Keratinocyte (primary cell): ENCODE measurements around the gene PLAAT3. TPM values are rescaled to one million over a fixed set of nuclear protein-coding genes. Genes with fewer than 3 reads are reported as not detected.
"Not testable (repeated sequence)": the region's sequence is repeated elsewhere in the genome, so short reads cannot be mapped to it uniquely, and the experiment has no call there.

Source experiments
- DNase-seq: peaks from one replicate; pipeline ENCODE4 v3.0.0-alpha.2; 2011; ENCODE audit warnings: low read depth, missing footprints, low spot score
- FAIRE-seq: peaks from 2 replicates; lab custom pipeline; 2011; peaks lifted over from hg19 to GRCh38; lab: Jason Lieb, UNC
- H2AFZ ChIP-seq: 2 replicates; pipeline ENCODE4 v1.6.0; 2012; ENCODE audit warnings: low read length, control low read depth, inconsistent platforms; ENCODE audit not compliant: control insufficient read depth
- H3K27ac ChIP-seq: 2 replicates; pipeline ENCODE4 v1.5.1; 2011; ENCODE audit warnings: low read length; ENCODE audit not compliant: control insufficient read depth, insufficient read depth
- H3K27me3 ChIP-seq: 3 replicates; pipeline ENCODE4 v1.6.0; 2011; ENCODE audit warnings: low read length; ENCODE audit not compliant: control insufficient read depth, insufficient read depth; ENCODE audit errors: extremely low read depth
- H3K36me3 ChIP-seq, 2 experiments: 2 replicates in 1 of 2; 3 replicates in 1 of 2; pipeline ENCODE4 v1.5.1; 2011; ENCODE audit warnings: low read length in 2 of 2, mild to moderate bottlenecking in 1 of 2; ENCODE audit not compliant: control insufficient read depth in 2 of 2, insufficient read depth in 2 of 2; ENCODE audit errors: extremely low read depth in 1 of 2
- H3K4me1 ChIP-seq: 3 replicates; pipeline ENCODE4 v1.5.1; 2011; ENCODE audit warnings: low read length; ENCODE audit not compliant: control insufficient read depth, insufficient read depth; ENCODE audit errors: extremely low read depth
- H3K4me2 ChIP-seq: 3 replicates; pipeline ENCODE4 v1.6.0; 2011; ENCODE audit warnings: low read depth, low read length; ENCODE audit not compliant: control insufficient read depth, insufficient read depth; ENCODE audit errors: extremely low read depth
- H3K4me3 ChIP-seq, 3 experiments: fragments of 200-600 bp in 1 of 3; sonication (generic) in 1 of 3; 2 replicates in 2 of 3; 3 replicates in 1 of 3; pipeline ENCODE4 v1.5.1; 2011 to 2016; ENCODE audit warnings: low read length in 3 of 3, mild to moderate bottlenecking in 3 of 3, control low read depth in 2 of 3, inconsistent platforms in 1 of 3, low read depth in 1 of 3, mixed read lengths in 1 of 3, mixed run types in 1 of 3, moderate library complexity in 1 of 3; ENCODE audit not compliant: control insufficient read depth in 2 of 3, insufficient read depth in 2 of 3; ENCODE audit errors: extremely low read depth in 1 of 3
- H3K79me2 ChIP-seq: 2 replicates; pipeline ENCODE4 v1.6.0; 2012; ENCODE audit warnings: low read length; ENCODE audit not compliant: control insufficient read depth, insufficient read depth
- H3K9ac ChIP-seq: 3 replicates; pipeline ENCODE4 v1.6.0; 2011; ENCODE audit warnings: low read length; ENCODE audit not compliant: control insufficient read depth, insufficient read depth; ENCODE audit errors: extremely low read depth
- H3K9me1 ChIP-seq: 3 replicates; pipeline ENCODE4 v1.6.0; 2011; ENCODE audit warnings: low read length; ENCODE audit not compliant: control insufficient read depth, insufficient read depth; ENCODE audit errors: extremely low read depth
- H3K9me3 ChIP-seq: 2 replicates; pipeline ENCODE4 v1.5.1; 2012; ENCODE audit warnings: low read depth, low read length; ENCODE audit not compliant: control insufficient read depth
- H4K20me1 ChIP-seq: 3 replicates; pipeline ENCODE4 v1.6.0; 2011; ENCODE audit warnings: low read length; ENCODE audit not compliant: control insufficient read depth, insufficient read depth; ENCODE audit errors: extremely low read depth
- EZH2 ChIP-seq: IDR thresholded peaks from one replicate; pipeline ENCODE4 v1.6.1; 2012; ENCODE audit warnings: inconsistent platforms, mild to moderate bottlenecking, low read length, moderate library complexity
- dilution Hi-C: fragments of 300-500 bp; cut with MboI; formaldehyde crosslinking; loops from one replicate; pipeline ENCODE4 v1.7.0; 2020; ENCODE audit warnings: low sequenced_read_pairs; ENCODE audit not compliant: extremely low pct_ligation_motif_present
- polyA plus RNA-seq, 5 experiments: library from polyadenylated mRNA; depleted of rRNA in 3 of 5; stranded (reverse) in 3 of 5; stranded (forward) in 1 of 5; unstranded in 1 of 5; fragments of >200 nt; gene quantifications; 1 replicate in 1 of 5; 2 replicates in 3 of 5; 3 replicates in 1 of 5; pipeline versions ENCODE4 v1.2.1 to v1.2.3, GENCODE V29; 2011 to 2012; ENCODE audit warnings: missing spikeins in 2 of 5, low read depth in 1 of 5, low replicate concordance in 1 of 5
- TF ChIP-seq, protein P1 (sequence below), 3 experiments: IDR thresholded peaks in 1 of 3; conservative IDR thresholded peaks in 1 of 3; optimal IDR thresholded peaks in 1 of 3; 2 replicates in 2 of 3; 3 replicates in 1 of 3; pipeline versions ENCODE3 to v1.5.1; 2011; ENCODE audit warnings: low read length in 3 of 3, mild to moderate bottlenecking in 3 of 3, moderate library complexity in 2 of 3, control low read depth in 1 of 3, inconsistent platforms in 1 of 3; ENCODE audit not compliant: insufficient read depth in 2 of 3; ENCODE audit errors: extremely low read depth in 1 of 3

The PLAAT3 gene
- polyA plus RNA-seq, 1 donor (not counting 4 experiments of a cell fraction or from before 2014, with no cell fraction given) = 0.20 TPM

- DNase-seq (no peak), FAIRE-seq (no peak)
- Histone ChIP-seq H3K9me1 (no peaks in the 10 kb centered on the region), H3K27me3 (no peaks in the 10 kb centered on the region), H3K27ac (no peak overlapping the region), H3K9ac (no peak overlapping the region), H3K4me3 (no peak overlapping the region), H2AFZ (no peak overlapping the region), H3K4me1 (no peaks in the 10 kb centered on the region), H3K9me3 (no peaks in the 10 kb centered on the region), H3K79me2 (no peaks in the 10 kb centered on the region), H3K36me3 (no peaks in the 10 kb centered on the region), H3K4me2 (no peak overlapping the region), H4K20me1 (no peaks in the 10 kb centered on the region)
- no peak for TF ChIP-seq EZH2
- TF ChIP-seq, protein P1, sequence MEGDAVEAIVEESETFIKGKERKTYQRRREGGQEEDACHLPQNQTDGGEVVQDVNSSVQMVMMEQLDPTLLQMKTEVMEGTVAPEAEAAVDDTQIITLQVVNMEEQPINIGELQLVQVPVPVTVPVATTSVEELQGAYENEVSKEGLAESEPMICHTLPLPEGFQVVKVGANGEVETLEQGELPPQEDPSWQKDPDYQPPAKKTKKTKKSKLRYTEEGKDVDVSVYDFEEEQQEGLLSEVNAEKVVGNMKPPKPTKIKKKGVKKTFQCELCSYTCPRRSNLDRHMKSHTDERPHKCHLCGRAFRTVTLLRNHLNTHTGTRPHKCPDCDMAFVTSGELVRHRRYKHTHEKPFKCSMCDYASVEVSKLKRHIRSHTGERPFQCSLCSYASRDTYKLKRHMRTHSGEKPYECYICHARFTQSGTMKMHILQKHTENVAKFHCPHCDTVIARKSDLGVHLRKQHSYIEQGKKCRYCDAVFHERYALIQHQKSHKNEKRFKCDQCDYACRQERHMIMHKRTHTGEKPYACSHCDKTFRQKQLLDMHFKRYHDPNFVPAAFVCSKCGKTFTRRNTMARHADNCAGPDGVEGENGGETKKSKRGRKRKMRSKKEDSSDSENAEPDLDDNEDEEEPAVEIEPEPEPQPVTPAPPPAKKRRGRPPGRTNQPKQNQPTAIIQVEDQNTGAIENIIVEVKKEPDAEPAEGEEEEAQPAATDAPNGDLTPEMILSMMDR (optimal IDR thresholded peaks at IDR 0.05 in 1 of 3, IDR thresholded peaks at IDR 0.05 in 1 of 3, conservative IDR thresholded peaks at IDR 0.05 in 1 of 3; ENCODE audit: extremely low read depth in 1 of 3, insufficient read depth in 2 of 3, low read length in 3 of 3) = no peak
- dilution Hi-C loops = no loop called here
Observed at GRCh38 chr11:63621071-63621470, 6.8 kb upstream of the PLAAT3 start.

- Histone ChIP-seq H4K20me1 (no peaks in the 10 kb centered on the region), H2AFZ (no peak overlapping the region), H3K79me2 (no peaks in the 10 kb centered on the region), H3K27ac (no peak overlapping the region), H3K9me1 (no peaks in the 10 kb centered on the region), H3K27me3 (no peaks in the 10 kb centered on the region), H3K9ac (no peak overlapping the region), H3K4me3 (no peak overlapping the region), H3K4me1 (no peaks in the 10 kb centered on the region), H3K4me2 (no peak overlapping the region), H3K9me3 (no peaks in the 10 kb centered on the region), H3K36me3 (no peaks in the 10 kb centered on the region)
- TF ChIP-seq EZH2 = no peak
- TF ChIP-seq, protein P1 (optimal IDR thresholded peaks at IDR 0.05 in 1 of 3, IDR thresholded peaks at IDR 0.05 in 1 of 3, conservative IDR thresholded peaks at IDR 0.05 in 1 of 3; ENCODE audit: extremely low read depth in 1 of 3, insufficient read depth in 2 of 3, low read length in 3 of 3) = no peak
- dilution Hi-C loops = no loop called here
- FAIRE-seq (no peak), DNase-seq (no peak)
Observed at GRCh38 chr11:63619967-63620366, 5.7 kb upstream of the PLAAT3 start.

GRCh38 chr11:63617686-63618085, 3.5 kb upstream of the PLAAT3 start:
- H2AFZ ChIP-seq, FAIRE-seq, H3K9me1 ChIP-seq, H3K9me3 ChIP-seq, H3K4me2 ChIP-seq, H3K4me3 ChIP-seq, H3K27me3 ChIP-seq, H3K36me3 ChIP-seq, H3K27ac ChIP-seq, H4K20me1 ChIP-seq, DNase-seq, H3K9ac ChIP-seq, H3K4me1 ChIP-seq, H3K79me2 ChIP-seq, dilution Hi-C loops: not testable (repeated sequence)
